CD8-positive, alpha-beta memory T cell (primary cell): ENCODE data around the gene IGFN1. TPM values are rescaled to one million over a fixed set of nuclear protein-coding genes. Genes with fewer than 3 reads are reported as not detected.
"Not testable (repeated sequence)": the region's sequence is repeated elsewhere in the genome, so short reads cannot be mapped to it uniquely, and the experiment has no call there.

Experiments
- CTCF ChIA-PET: fragments of 350-600 bp; sonication (Branson Sonifier 250); formaldehyde crosslinking; loops from one replicate; lab custom pipeline; 2021; ENCODE audit warnings: antibody characterized with exemption; lab: Charles Lee
- POLR2A ChIA-PET: fragments of 350-600 bp; sonication (Branson Sonifier 250); formaldehyde crosslinking; loops from one replicate; lab custom pipeline; 2021; ENCODE audit warnings: antibody characterized with exemption; lab: Charles Lee
- DNase-seq, 5 donors: peaks; one replicate each; pipeline versions ENCODE4 v3.0.0 to v3.0.0-alpha.2; 2020 to 2022; ENCODE audit warnings: mixed read lengths in 1 of 5
- H3K27ac ChIP-seq: one replicate; pipeline ENCODE4 v1.7.0; 2013; ENCODE audit warnings: low read depth, mild to moderate bottlenecking, low read length, moderate library complexity
- H3K27me3 ChIP-seq: 2 replicates; pipeline ENCODE4 v1.7.0; 2013; ENCODE audit warnings: low read length, mild to moderate bottlenecking; ENCODE audit not compliant: insufficient read depth, poor library complexity, severe bottlenecking
- H3K36me3 ChIP-seq: 2 replicates; pipeline ENCODE4 v1.7.0; 2013; ENCODE audit warnings: mild to moderate bottlenecking, low read length, moderate library complexity; ENCODE audit not compliant: insufficient read depth
- H3K4me1 ChIP-seq: 2 replicates; pipeline ENCODE4 v1.7.0; 2013; ENCODE audit warnings: mild to moderate bottlenecking, low read length, moderate library complexity; ENCODE audit not compliant: insufficient read depth
- H3K4me3 ChIP-seq: 2 replicates; pipeline ENCODE4 v1.7.0; 2013; ENCODE audit warnings: mild to moderate bottlenecking, low read length
- H3K9me3 ChIP-seq: 2 replicates; pipeline ENCODE4 v1.7.0; 2013; ENCODE audit warnings: mild to moderate bottlenecking, low read length
- H3K27ac Mint-ChIP-seq, 8 donors: one replicate each; pipeline ENCODE4 v1.8.0; 2020 to 2021; ENCODE audit warnings: mixed read lengths in 8 of 8, mild to moderate bottlenecking in 6 of 8, inconsistent platforms in 3 of 8, moderate library complexity in 3 of 8
- H3K27me3 Mint-ChIP-seq, 2 donors: one replicate each; pipeline ENCODE4 v1.8.0; 2020 to 2021; ENCODE audit warnings: mixed read lengths in 2 of 2, mild to moderate bottlenecking in 1 of 2, moderate library complexity in 1 of 2
- H3K36me3 Mint-ChIP-seq, 3 donors: one replicate each; pipeline ENCODE4 v1.8.0; 2020 to 2021; ENCODE audit warnings: mixed read lengths in 3 of 3, inconsistent platforms in 1 of 3, mild to moderate bottlenecking in 1 of 3
- H3K4me1 Mint-ChIP-seq, 3 donors: one replicate each; pipeline ENCODE4 v1.8.0; 2020 to 2021; ENCODE audit warnings: mixed read lengths in 3 of 3, inconsistent platforms in 1 of 3, mild to moderate bottlenecking in 1 of 3
- H3K4me3 Mint-ChIP-seq, 7 donors: one replicate each; pipeline ENCODE4 v1.8.0; 2020 to 2021; ENCODE audit warnings: mixed read lengths in 7 of 7, mild to moderate bottlenecking in 6 of 7, moderate library complexity in 4 of 7, inconsistent platforms in 2 of 7
- H3K9me3 Mint-ChIP-seq, 5 donors: one replicate each; pipeline ENCODE4 v1.8.0; 2020 to 2022; ENCODE audit warnings: mixed read lengths in 5 of 5, mild to moderate bottlenecking in 3 of 5, moderate library complexity in 2 of 5, inconsistent platforms in 1 of 5
- polyA plus RNA-seq: library from polyadenylated mRNA; unstranded; fragments of 300-500 nt; fragmentation: Illumina TruSeq; gene quantifications from one replicate; pipeline ENCODE4 v1.2.3, GENCODE V29; 2021
- total RNA-seq, 2 experiments: library from RNA; stranded (reverse); gene quantifications; one replicate each; pipeline ENCODE4 v1.2.3, GENCODE V29; 2021

IGFN1 gene
- total and polyA plus RNA-seq, 3 experiments from 2014 or later: not detected

GRCh38 chr1:201155354-201155753 is 35.3 kb upstream of the IGFN1 start:
- Histone ChIP-seq H3K4me1 (peaks cover 22% of the 10 kb centered on the region), H3K36me3 (no peaks in the 10 kb centered on the region), H3K27ac (no peak overlapping the region), H3K27me3 (no peaks in the 10 kb centered on the region), H3K9me3 (no peaks in the 10 kb centered on the region), H3K4me3 (no peak overlapping the region)
- Mint-ChIP-seq H3K4me3 (peak overlapping the region in 4 of 7 donors; percentile 24 to 91 (median 88)), H3K9me3 (no peaks in the 10 kb centered on the region), H3K36me3 (peaks cover 0 to 17% (median 4%) of the 10 kb centered on the region in 3 donors), H3K27ac (no peak overlapping the region), H3K27me3 (peaks cover 8 to 34% of the 10 kb centered on the region in 2 donors), H3K4me1 (peaks cover 17 to 27% (median 27%) of the 10 kb centered on the region in 3 donors)
- ChIA-PET POLR2A (interaction anchor here (0.6 to 2.6 kb wide), 2 partner anchors 16 to 41 kb away, joined by 3 to 9 read pairs; no protein-coding TSS in a partner anchor), CTCF (no interaction called here)
- no peak for DNase-seq

- peaks cover 17 to 27% (median 27%) of the 10 kb centered on the region in 3 donors for H3K4me1 Mint-ChIP-seq
- H3K27me3 ChIP-seq: no peaks in the 10 kb centered on the region
- ChIA-PET POLR2A (no interaction called here), CTCF (no interaction called here)
- H3K4me3 ChIP-seq: no peak overlapping the region
- H3K4me3 Mint-ChIP-seq: peak overlapping the region in 4 of 7 donors; percentile 5 to 68 (median 32)
- no peaks in the 10 kb centered on the region for H3K9me3 ChIP-seq
- H3K9me3 Mint-ChIP-seq: no peaks in the 10 kb centered on the region
- peaks cover 0 to 9% (median 0%) of the 10 kb centered on the region in 3 donors for H3K36me3 Mint-ChIP-seq
- no peak overlapping the region for H3K27ac ChIP-seq
- peak overlapping the region in 1 of 8 donors; percentile 54 for H3K27ac Mint-ChIP-seq
- H3K27me3 Mint-ChIP-seq: peaks cover 5 to 38% of the 10 kb centered on the region in 2 donors
- no peak for DNase-seq
- H3K36me3 ChIP-seq: no peaks in the 10 kb centered on the region
- H3K4me1 ChIP-seq: peaks cover 22% of the 10 kb centered on the region
Measured at GRCh38 chr1:201156346-201156745, 34.3 kb upstream of the IGFN1 start.

- POLR2A ChIA-PET: no interaction called here
- Mint-ChIP-seq H3K27me3 (peaks cover 5 to 38% of the 10 kb centered on the region in 2 donors), H3K27ac (no peak overlapping the region), H3K9me3 (no peaks in the 10 kb centered on the region), H3K4me1 (peaks cover 17 to 27% (median 24%) of the 10 kb centered on the region in 3 donors), H3K36me3 (peaks cover 0 to 6% (median 0%) of the 10 kb centered on the region in 3 donors), H3K4me3 (no peak overlapping the region)
- Histone ChIP-seq H3K36me3 (no peaks in the 10 kb centered on the region), H3K27me3 (no peaks in the 10 kb centered on the region), H3K9me3 (no peaks in the 10 kb centered on the region), H3K4me1 (peaks cover 22% of the 10 kb centered on the region), H3K27ac (no peak overlapping the region), H3K4me3 (no peak overlapping the region)
- DNase-seq: no peak
- CTCF ChIA-PET: interaction anchor here (2.3 kb wide), 1 partner anchor 14 kb away, joined by 10 read pairs; no protein-coding TSS in a partner anchor
Measured at GRCh38 chr1:201156819-201157218, 33.8 kb upstream of the IGFN1 start.

- no peaks in the 10 kb centered on the region for H3K27me3 ChIP-seq
- H3K4me1 Mint-ChIP-seq: peaks cover 15 to 20% (median 16%) of the 10 kb centered on the region in 3 donors
- H3K4me3 Mint-ChIP-seq: no peak overlapping the region
- peaks cover 5 to 41% of the 10 kb centered on the region in 2 donors for H3K27me3 Mint-ChIP-seq
- H3K36me3 Mint-ChIP-seq: peaks cover 0 to 4% (median 0%) of the 10 kb centered on the region in 3 donors
- no peak overlapping the region for H3K27ac ChIP-seq
- DNase-seq: no peak
- H3K4me1 ChIP-seq: peaks cover 16% of the 10 kb centered on the region
- H3K27ac Mint-ChIP-seq: no peak overlapping the region
- POLR2A ChIA-PET: no interaction called here
- no peaks in the 10 kb centered on the region for H3K36me3 ChIP-seq
- H3K9me3 Mint-ChIP-seq: no peaks in the 10 kb centered on the region
- H3K9me3 ChIP-seq: no peaks in the 10 kb centered on the region
- CTCF ChIA-PET: interaction anchor here (1.1 to 2.3 kb wide), 2 partner anchors 13 to 186 kb away, joined by 4 to 10 read pairs; no protein-coding TSS in a partner anchor
- no peak overlapping the region for H3K4me3 ChIP-seq
Measured at GRCh38 chr1:201157949-201158348, 32.7 kb upstream of the IGFN1 start.

GRCh38 chr1:201163036-201163435 is 27.6 kb upstream of the IGFN1 start:
- DNase-seq, H3K27ac ChIP-seq, H3K9me3 Mint-ChIP-seq, H3K36me3 Mint-ChIP-seq, H3K4me1 ChIP-seq, H3K27me3 ChIP-seq, H3K27ac Mint-ChIP-seq, H3K4me3 Mint-ChIP-seq, H3K4me1 Mint-ChIP-seq, H3K9me3 ChIP-seq, H3K4me3 ChIP-seq, H3K36me3 ChIP-seq, POLR2A ChIA-PET, CTCF ChIA-PET: not testable (repeated sequence)
- H3K27me3 Mint-ChIP-seq: peaks cover 6 to 27% of the 10 kb centered on the region in 2 donors

GRCh38 chr1:201163707-201164106 is 26.9 kb upstream of the IGFN1 start:
- H3K4me1 ChIP-seq: no peaks in the 10 kb centered on the region
- no peaks in the 10 kb centered on the region for H3K9me3 ChIP-seq
- no peak overlapping the region for H3K27ac ChIP-seq
- no peak overlapping the region for H3K4me3 Mint-ChIP-seq
- DNase-seq: no peak
- ChIA-PET POLR2A (no interaction called here), CTCF (no interaction called here)
- H3K27me3 Mint-ChIP-seq: peaks cover 6 to 23% of the 10 kb centered on the region in 2 donors
- H3K4me1 Mint-ChIP-seq: no peaks in the 10 kb centered on the region
- no peak overlapping the region for H3K27ac Mint-ChIP-seq
- H3K36me3 Mint-ChIP-seq: no peaks in the 10 kb centered on the region
- H3K27me3 ChIP-seq: no peaks in the 10 kb centered on the region
- H3K36me3 ChIP-seq: no peaks in the 10 kb centered on the region
- H3K9me3 Mint-ChIP-seq: no peaks in the 10 kb centered on the region
- H3K4me3 ChIP-seq: no peak overlapping the region

- no peaks in the 10 kb centered on the region for H3K9me3 ChIP-seq
- H3K4me1 Mint-ChIP-seq: no peaks in the 10 kb centered on the region
- no peaks in the 10 kb centered on the region for H3K4me1 ChIP-seq
- no peak overlapping the region for H3K4me3 ChIP-seq
- CTCF ChIA-PET: no interaction called here
- no peaks in the 10 kb centered on the region for H3K36me3 Mint-ChIP-seq
- H3K36me3 ChIP-seq: no peaks in the 10 kb centered on the region
- DNase-seq: no peak
- H3K27me3 ChIP-seq: no peaks in the 10 kb centered on the region
- H3K4me3 Mint-ChIP-seq: no peak overlapping the region
- no peaks in the 10 kb centered on the region for H3K9me3 Mint-ChIP-seq
- POLR2A ChIA-PET: no interaction called here
- peaks cover 6 to 16% of the 10 kb centered on the region in 2 donors for H3K27me3 Mint-ChIP-seq
- no peak overlapping the region for H3K27ac ChIP-seq
- H3K27ac Mint-ChIP-seq: no peak overlapping the region
Measured at GRCh38 chr1:201164645-201165044, 26.0 kb upstream of the IGFN1 start.

- no peaks in the 10 kb centered on the region for H3K9me3 Mint-ChIP-seq
- ChIA-PET POLR2A (no interaction called here), CTCF (interaction anchor here (0.7 to 1.5 kb wide), 3 partner anchors 8 to 19 kb away, joined by 3 to 4 read pairs (median 3); no protein-coding TSS in a partner anchor)
- H3K36me3 ChIP-seq: no peaks in the 10 kb centered on the region
- peak overlapping the region in 1 of 8 donors; percentile 21 for H3K27ac Mint-ChIP-seq
- no peaks in the 10 kb centered on the region for H3K4me1 ChIP-seq
- DNase-seq: no peak
- H3K36me3 Mint-ChIP-seq: peaks cover 0 to 1% (median 0%) of the 10 kb centered on the region in 3 donors
- H3K4me3 Mint-ChIP-seq: no peak overlapping the region
- H3K4me1 Mint-ChIP-seq: peaks cover 11 to 19% (median 14%) of the 10 kb centered on the region in 3 donors
- no peaks in the 10 kb centered on the region for H3K9me3 ChIP-seq
- H3K4me3 ChIP-seq: no peak overlapping the region
- H3K27ac ChIP-seq: peak overlapping the region; percentile 20
- H3K27me3 Mint-ChIP-seq: peaks cover 5 to 8% of the 10 kb centered on the region in 2 donors
- no peaks in the 10 kb centered on the region for H3K27me3 ChIP-seq
Measured at GRCh38 chr1:201167041-201167991, 23.3 kb upstream of the IGFN1 start.
